Measurements from ENCODE around the gene PTPRE. TPM values are rescaled to one million over a fixed set of nuclear protein-coding genes. Genes with fewer than 3 reads are reported as not detected.

The PTPRE gene
- total RNA-seq, 1 experiment from 2014 or later: 11.6 TPM

- Histone ChIP-seq H3K4me3 (ENCODE audit: low read depth, low read length, poor library complexity, severe bottlenecking) (peak within 1 kb of the TSS; percentile 97), H3K27me3 (replicated peaks; ENCODE audit: insufficient read depth, low read depth, low read length, poor library complexity) (no peaks in the 10 kb centered on the region), H3K9me3 (ENCODE audit: low read depth, low read length, poor library complexity, severe bottlenecking) (no peaks in the 10 kb centered on the region), H3K36me3 (ENCODE audit: insufficient read depth, low read length, poor library complexity, severe bottlenecking) (peaks cover 40% of the 10 kb centered on the region), H3K27ac (ENCODE audit: low read depth, low read length, poor library complexity, severe bottlenecking) (peak within 1 kb of the TSS; percentile 98), H3K4me1 (ENCODE audit: insufficient read depth, low read length, poor library complexity, severe bottlenecking) (peaks cover 15% of the 10 kb centered on the region)
- TF ChIP-seq CTCF (conservative IDR thresholded peaks at IDR 0.05; ENCODE audit: low read depth, low read length): no peak
- no peak for TF ChIP-seq EZH2 (IDR thresholded peaks at IDR 0.05; ENCODE audit: borderline replicate concordance, low read depth, low read length, poor library complexity, severe bottlenecking)
- POLR2A ChIA-PET (ENCODE audit: low non-redundant PET): no interaction called here
- CTCF ChIA-PET: interaction anchor here (0.5 to 0.7 kb wide), 3 partner anchors 151 to 1830 kb away, joined by 3 to 13 read pairs (median 5); no protein-coding TSS in a partner anchor
- DNase-seq (ENCODE audit: low spot score): peak; percentile 98
- BruUV-seq (replicated peaks): no TSS peak
- intact Hi-C loops (cut with micrococcal nuclease; ENCODE audit: unreplicated experiment): no loop called here
Observed at GRCh38 chr10:128125944-128126764, 219.3 kb downstream of the PTPRE start, which contains the start of gene MKI67. MKI67 (minus strand) TSS chr10:128126423; CDS start chr10:128125667, 756 bp downstream.

- Histone ChIP-seq H3K36me3 (ENCODE audit: insufficient read depth, low read length, poor library complexity, severe bottlenecking) (peaks cover 18% of the 10 kb centered on the region), H3K27ac (ENCODE audit: low read depth, low read length, poor library complexity, severe bottlenecking) (no peak overlapping the region), H3K27me3 (replicated peaks; ENCODE audit: insufficient read depth, low read depth, low read length, poor library complexity) (no peaks in the 10 kb centered on the region), H3K9me3 (ENCODE audit: low read depth, low read length, poor library complexity, severe bottlenecking) (no peaks in the 10 kb centered on the region), H3K4me3 (ENCODE audit: low read depth, low read length, poor library complexity, severe bottlenecking) (no peak overlapping the region), H3K4me1 (ENCODE audit: insufficient read depth, low read length, poor library complexity, severe bottlenecking) (peaks cover 11% of the 10 kb centered on the region)
- POLR2A ChIA-PET (ENCODE audit: low non-redundant PET): no interaction called here
- no peak for DNase-seq (ENCODE audit: low spot score)
- CTCF ChIA-PET: no interaction called here
- no peak for TF ChIP-seq CTCF (conservative IDR thresholded peaks at IDR 0.05; ENCODE audit: low read depth, low read length)
- TF ChIP-seq EZH2 (IDR thresholded peaks at IDR 0.05; ENCODE audit: borderline replicate concordance, low read depth, low read length, poor library complexity, severe bottlenecking): no peak
- intact Hi-C loops (cut with micrococcal nuclease; ENCODE audit: unreplicated experiment): no loop called here
- BruUV-seq (replicated peaks): no TSS peak
Observed at GRCh38 chr10:128128582-128128981, 221.7 kb downstream of the PTPRE start.

GRCh38 chr10:128130051-128130450, 223.1 kb downstream of the PTPRE start:
- no peak for DNase-seq (ENCODE audit: low spot score)
- Histone ChIP-seq H3K36me3 (ENCODE audit: insufficient read depth, low read length, poor library complexity, severe bottlenecking) (peaks cover 3% of the 10 kb centered on the region), H3K9me3 (ENCODE audit: low read depth, low read length, poor library complexity, severe bottlenecking) (no peaks in the 10 kb centered on the region), H3K4me1 (ENCODE audit: insufficient read depth, low read length, poor library complexity, severe bottlenecking) (no peaks in the 10 kb centered on the region), H3K27ac (ENCODE audit: low read depth, low read length, poor library complexity, severe bottlenecking) (no peak overlapping the region), H3K4me3 (ENCODE audit: low read depth, low read length, poor library complexity, severe bottlenecking) (no peak overlapping the region), H3K27me3 (replicated peaks; ENCODE audit: insufficient read depth, low read depth, low read length, poor library complexity) (no peaks in the 10 kb centered on the region)
- ChIA-PET CTCF (no interaction called here), POLR2A (ENCODE audit: low non-redundant PET) (no interaction called here)
- intact Hi-C loops (cut with micrococcal nuclease; ENCODE audit: unreplicated experiment): no loop called here
- no TSS peak for BruUV-seq (replicated peaks)
- TF ChIP-seq EZH2 (IDR thresholded peaks at IDR 0.05; ENCODE audit: borderline replicate concordance, low read depth, low read length, poor library complexity, severe bottlenecking) (no peak), CTCF (conservative IDR thresholded peaks at IDR 0.05; ENCODE audit: low read depth, low read length) (no peak)

Other genes with a start within 250 kb of the PTPRE start
- not detected in 2 replicates for gene FOXI2, start 169.9 kb upstream of the PTPRE start, total RNA-seq (2021)
- gene CLRN3, start 14.2 kb upstream of the PTPRE start, total RNA-seq (2021): not detected in 2 replicates
- gene MKI67, start 219.3 kb downstream of the PTPRE start, total RNA-seq (2021): 242 and 249 TPM in 2 replicates

All from A673 (cell line).